GM12878 (cell line): ENCODE data around the gene KRTAP9-9. TPM values are rescaled to one million over a fixed set of nuclear protein-coding genes. Genes with fewer than 3 reads are reported as not detected.

Experiments used
- ATAC-seq: fragments of 200-7000 bp; cut with Tn5 transposase; 3 replicates; pipeline ENCODE4 v1.9.1; 2020; ENCODE audit warnings: mild to moderate bottlenecking, moderate library complexity
- BruUV-seq: library from RNA; stranded (reverse); fragments of 400-500 nt; replicated peaks from 2 replicates; lab custom pipeline; 2021; lab: Mats Ljungman, UMichigan
- CTCF ChIA-PET: fragments of 300-600 bp; sonication (Branson Sonifier 250); formaldehyde crosslinking; extraction: SDS; loops from one replicate; lab custom pipeline; 2021; ENCODE audit warnings: inconsistent platforms; lab: Yijun Ruan, JAX
- POLR2A ChIA-PET: fragments of 350-600 bp; formaldehyde crosslinking; extraction: SDS; loops from one replicate; lab custom pipeline; 2021; ENCODE audit warnings: inconsistent platforms; lab: Charles Lee
- RAD21 ChIA-PET: fragments of 300-600 bp; sonication (Branson Sonifier 250); formaldehyde crosslinking; loops from one replicate; lab custom pipeline; 2023; ENCODE audit warnings: antibody characterized with exemption; ENCODE audit not compliant: unreplicated experiment; lab: Charles Lee
- SMC1A ChIA-PET: fragments of 300-600 bp; sonication (Branson Sonifier 250); formaldehyde crosslinking; loops from one replicate; lab custom pipeline; 2023; ENCODE audit not compliant: unreplicated experiment, uncharacterized antibody; lab: Charles Lee
- DNase-seq: peaks from one replicate; pipeline ENCODE4 v3.0.0-alpha.2; 2011; ENCODE audit warnings: low read depth, low spot score
- FAIRE-seq: peaks from 3 replicates; lab custom pipeline; 2011; peaks lifted over from hg19 to GRCh38; lab: Jason Lieb, UNC
- H2AFZ ChIP-seq: 2 replicates; pipeline ENCODE4 v1.6.0; 2011; ENCODE audit warnings: low read depth, low read length, control low read depth; ENCODE audit not compliant: control insufficient read depth
- H3K27ac ChIP-seq: 2 replicates; pipeline ENCODE4 v1.5.1; 2011; ENCODE audit warnings: control low read depth; ENCODE audit not compliant: control insufficient read depth, insufficient read depth
- H3K27me3 ChIP-seq, 2 experiments: replicated peaks in 1 of 2; 2 replicates each; pipeline versions ENCODE4 v1.6.0 to v1.6.1; 2011; ENCODE audit warnings: low read length in 1 of 2; ENCODE audit not compliant: control insufficient read depth in 2 of 2, insufficient read depth in 2 of 2
- H3K36me3 ChIP-seq, 2 experiments: 2 replicates each; pipeline ENCODE4 v1.5.1; 2011; ENCODE audit warnings: low read length in 1 of 2; ENCODE audit not compliant: control insufficient read depth in 2 of 2, insufficient read depth in 2 of 2
- H3K4me1 ChIP-seq: 2 replicates; pipeline ENCODE4 v1.6.1; 2011; ENCODE audit warnings: mild to moderate bottlenecking, low read length, moderate library complexity, mixed read lengths; ENCODE audit not compliant: control insufficient read depth, insufficient read depth
- H3K4me2 ChIP-seq: 2 replicates; pipeline ENCODE4 v1.6.0; 2011; ENCODE audit warnings: control low read depth; ENCODE audit not compliant: control insufficient read depth, insufficient read depth
- H3K4me3 ChIP-seq: fragments of 200-600 bp; sonication (generic); 2 replicates; pipeline ENCODE4 v1.5.1; 2016
- H3K79me2 ChIP-seq: 2 replicates; pipeline ENCODE4 v1.6.0; 2011; ENCODE audit warnings: low read length; ENCODE audit not compliant: control insufficient read depth, insufficient read depth
- H3K9ac ChIP-seq: 2 replicates; pipeline ENCODE4 v1.8.0; 2011; ENCODE audit warnings: low read length, control low read depth, mixed read lengths; ENCODE audit not compliant: control insufficient read depth, insufficient read depth
- H3K9me3 ChIP-seq: replicated peaks from 3 replicates; pipeline ENCODE4 v1.5.1; 2011; ENCODE audit warnings: mild to moderate bottlenecking, low read length; ENCODE audit not compliant: control insufficient read depth, insufficient read depth
- H4K20me1 ChIP-seq: 2 replicates; pipeline ENCODE4 v1.6.0; 2011; ENCODE audit not compliant: control insufficient read depth, insufficient read depth
- ATF7 ChIP-seq: fragments of 450-650 bp; IDR thresholded peaks from 2 replicates; pipeline ENCODE4 v1.6.1; 2016; ENCODE audit warnings: low read depth, mild to moderate bottlenecking
- CREM ChIP-seq: IDR thresholded peaks from 2 replicates; pipeline ENCODE4 v1.6.1; 2014; ENCODE audit warnings: antibody characterized with exemption, low read depth
- HSF1 ChIP-seq: fragments of 150-350 bp; IDR thresholded peaks from 2 replicates; pipeline ENCODE4 v1.6.1; 2014; ENCODE audit warnings: mild to moderate bottlenecking, low read depth, low read length
- LARP7 ChIP-seq: fragments of 450-650 bp; IDR thresholded peaks from 2 replicates; pipeline ENCODE4 v1.6.1; 2017; ENCODE audit warnings: mild to moderate bottlenecking
- MTA3 ChIP-seq: IDR thresholded peaks from 2 replicates; pipeline ENCODE4 v1.6.1; 2012; ENCODE audit warnings: low read length, inconsistent platforms, borderline replicate concordance
- POLR2A ChIP-seq: IDR thresholded peaks from 2 replicates; pipeline ENCODE4 v1.6.1; 2011; ENCODE audit warnings: low read depth, mild to moderate bottlenecking, low read length
- RELA ChIP-seq: fragments of 450-650 bp; IDR thresholded peaks from 2 replicates; pipeline ENCODE4 v1.8.0; 2014; ENCODE audit warnings: borderline replicate concordance; ENCODE audit not compliant: partially characterized antibody
- SREBF1 ChIP-seq: IDR thresholded peaks from 2 replicates; pipeline ENCODE4 v1.6.1; 2012; ENCODE audit warnings: mild to moderate bottlenecking, low read length
- SREBF2 ChIP-seq: IDR thresholded peaks from 2 replicates; pipeline ENCODE4 v1.6.1; 2012; ENCODE audit warnings: mild to moderate bottlenecking, low read length
- STAT1 ChIP-seq: fragments of 450-650 bp; conservative IDR thresholded peaks from 2 replicates; pipeline ENCODE4 v1.6.1; 2014; ENCODE audit warnings: antibody characterized with exemption, mild to moderate bottlenecking
- TCF7 ChIP-seq: IDR thresholded peaks from 2 replicates; pipeline ENCODE4 v1.6.1; 2014; ENCODE audit warnings: antibody characterized with exemption, borderline replicate concordance
- YY1 ChIP-seq: IDR thresholded peaks from 2 replicates; pipeline ENCODE4 v1.6.1; 2011; ENCODE audit warnings: low read depth, mild to moderate bottlenecking, low read length
- ZBTB33 ChIP-seq: fragments of 450-650 bp; IDR thresholded peaks from 2 replicates; pipeline ENCODE4 v1.6.1; 2017; ENCODE audit warnings: mild to moderate bottlenecking
- WGBS: methylation state at CpG from one replicate; pipeline ENCODE4 v1.1.6; 2016; ENCODE audit warnings: low lambda C conversion rate; ENCODE audit not compliant: insufficient replicate concordance, insufficient coverage; ENCODE audit errors: missing lambda C conversion rate; 5-methylcytosine and 5-hydroxymethylcytosine counted together
- in situ Hi-C: fragments of 300-500 bp; cut with MboI; formaldehyde crosslinking; loops from 9 replicates; pipeline ENCODE4 v1.14.3; 2018; ENCODE audit warnings: mixed read lengths
- intact Hi-C: fragments of 100-400 bp; cut with micrococcal nuclease; formaldehyde crosslinking; loops from one replicate; pipeline ENCODE4 v1.14.2; 2022; ENCODE audit not compliant: unreplicated experiment
- polyA plus RNA-seq, 11 experiments: library from polyadenylated mRNA; depleted of rRNA in 4 of 11; unstranded in 6 of 11; stranded (reverse) in 5 of 11; fragments of >200 nt; fragmentation: Nextera tagmentation in 4 of 11; fragmentation: Illumina TruSeq in 1 of 11; extraction: Ambion mirVana in 4 of 11; extraction: Trizol in 1 of 11; gene quantifications; 1 replicate in 1 of 11; 2 replicates in 10 of 11; pipeline versions ENCODE4 v1.2.1 to v1.2.3, GENCODE V29; 2011 to 2016; ENCODE audit warnings: inconsistent platforms in 2 of 11, missing spikeins in 2 of 11, low read depth in 1 of 11
- total RNA-seq, 4 experiments: library from RNA; depleted of rRNA in 3 of 4; stranded (reverse); fragments of >200 nt in 3 of 4; fragmentation: Illumina TruSeq in 1 of 4; extraction: Trizol in 1 of 4; gene quantifications; 2 replicates each; pipeline versions ENCODE4 v1.2.1 to v1.2.3, GENCODE V29; 2013 to 2021
- TF ChIP-seq, protein P1 (sequence below): fragments of 450-650 bp; IDR thresholded peaks from 2 replicates; pipeline ENCODE4 v1.6.1; 2018; ENCODE audit warnings: borderline replicate concordance, mild to moderate bottlenecking; ENCODE audit not compliant: partially characterized antibody
- TF ChIP-seq, protein P2 (sequence below): fragments of 450-650 bp; IDR thresholded peaks from 2 replicates; pipeline ENCODE4 v1.6.1; 2018; ENCODE audit warnings: mild to moderate bottlenecking, low read depth, moderate library complexity; ENCODE audit not compliant: partially characterized antibody
- TF ChIP-seq, protein P3 (sequence below): IDR thresholded peaks from 2 replicates; pipeline ENCODE4 v1.6.1; 2011; ENCODE audit warnings: borderline replicate concordance, low read depth, mild to moderate bottlenecking, moderate library complexity, mixed read lengths, low read length; ENCODE audit not compliant: insufficient read depth; ENCODE audit errors: extremely low read length

The KRTAP9-9 gene
- total and polyA plus RNA-seq, 10 of the 15 experiments (the other 5 are each of a cell fraction or from before 2014, with no cell fraction given): not detected

DNA sequence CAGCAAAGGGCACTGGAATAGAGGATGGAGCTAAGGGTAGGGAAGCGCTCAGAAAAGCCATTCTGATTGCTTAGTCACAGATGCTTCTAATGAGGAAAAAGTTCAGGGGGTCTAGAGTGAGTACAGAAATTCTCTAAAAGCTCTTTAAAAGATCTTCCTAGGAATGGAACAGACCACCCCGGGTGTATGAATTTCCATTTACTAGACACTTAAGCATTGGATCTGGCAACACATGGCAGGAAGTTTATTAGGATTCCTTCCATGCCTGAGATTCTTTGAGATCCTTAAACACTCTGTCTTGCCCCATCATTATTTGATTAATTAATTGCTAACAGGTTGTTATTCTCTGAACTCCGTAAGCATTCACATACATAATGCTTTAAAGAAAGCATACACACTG is 28.9 kb downstream of the KRTAP9-9 start:
- ChIA-PET SMC1A (no interaction called here), CTCF (no interaction called here), POLR2A (interaction anchor here (0.8 kb wide), 1 partner anchor 44 kb away, joined by 3 read pairs; no protein-coding TSS in a partner anchor), RAD21 (no interaction called here)
- in situ Hi-C loops (no loop called here), intact Hi-C loops (no loop called here)
- Histone ChIP-seq H3K4me1 (no peaks in the 10 kb centered on the region), H3K9me3 (no peaks in the 10 kb centered on the region), H3K27ac (no peak overlapping the region), H2AFZ (no peak overlapping the region), H4K20me1 (no peaks in the 10 kb centered on the region), H3K4me3 (no peak overlapping the region), H3K27me3 (no peaks in the 10 kb centered on the region), H3K4me2 (no peak overlapping the region), H3K79me2 (no peaks in the 10 kb centered on the region), H3K36me3 (no peaks in the 10 kb centered on the region), H3K9ac (no peak overlapping the region)
- DNase-seq (no peak), FAIRE-seq (no peak), ATAC-seq (no peak)
- TF ChIP-seq, protein P1, sequence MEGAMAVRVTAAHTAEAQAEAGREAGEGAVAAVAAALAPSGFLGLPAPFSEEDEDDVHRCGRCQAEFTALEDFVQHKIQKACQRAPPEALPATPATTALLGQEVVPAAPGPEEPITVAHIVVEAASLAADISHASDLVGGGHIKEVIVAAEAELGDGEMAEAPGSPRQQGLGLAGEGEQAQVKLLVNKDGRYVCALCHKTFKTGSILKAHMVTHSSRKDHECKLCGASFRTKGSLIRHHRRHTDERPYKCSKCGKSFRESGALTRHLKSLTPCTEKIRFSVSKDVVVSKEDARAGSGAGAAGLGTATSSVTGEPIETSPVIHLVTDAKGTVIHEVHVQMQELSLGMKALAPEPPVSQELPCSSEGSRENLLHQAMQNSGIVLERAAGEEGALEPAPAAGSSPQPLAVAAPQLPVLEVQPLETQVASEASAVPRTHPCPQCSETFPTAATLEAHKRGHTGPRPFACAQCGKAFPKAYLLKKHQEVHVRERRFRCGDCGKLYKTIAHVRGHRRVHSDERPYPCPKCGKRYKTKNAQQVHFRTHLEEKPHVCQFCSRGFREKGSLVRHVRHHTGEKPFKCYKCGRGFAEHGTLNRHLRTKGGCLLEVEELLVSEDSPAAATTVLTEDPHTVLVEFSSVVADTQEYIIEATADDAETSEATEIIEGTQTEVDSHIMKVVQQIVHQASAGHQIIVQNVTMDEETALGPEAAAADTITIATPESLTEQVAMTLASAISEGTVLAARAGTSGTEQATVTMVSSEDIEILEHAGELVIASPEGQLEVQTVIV: no peak
- no peak for TF ChIP-seq MTA3
- no peak for TF ChIP-seq ZBTB33
- no peak for TF ChIP-seq LARP7
- TF ChIP-seq STAT1: no peak
- TF ChIP-seq YY1: no peak
- no peak for TF ChIP-seq CREM
- TF ChIP-seq TCF7: no peak
- no peak for TF ChIP-seq ATF7
- no peak for TF ChIP-seq SREBF2
- TF ChIP-seq, protein P2, sequence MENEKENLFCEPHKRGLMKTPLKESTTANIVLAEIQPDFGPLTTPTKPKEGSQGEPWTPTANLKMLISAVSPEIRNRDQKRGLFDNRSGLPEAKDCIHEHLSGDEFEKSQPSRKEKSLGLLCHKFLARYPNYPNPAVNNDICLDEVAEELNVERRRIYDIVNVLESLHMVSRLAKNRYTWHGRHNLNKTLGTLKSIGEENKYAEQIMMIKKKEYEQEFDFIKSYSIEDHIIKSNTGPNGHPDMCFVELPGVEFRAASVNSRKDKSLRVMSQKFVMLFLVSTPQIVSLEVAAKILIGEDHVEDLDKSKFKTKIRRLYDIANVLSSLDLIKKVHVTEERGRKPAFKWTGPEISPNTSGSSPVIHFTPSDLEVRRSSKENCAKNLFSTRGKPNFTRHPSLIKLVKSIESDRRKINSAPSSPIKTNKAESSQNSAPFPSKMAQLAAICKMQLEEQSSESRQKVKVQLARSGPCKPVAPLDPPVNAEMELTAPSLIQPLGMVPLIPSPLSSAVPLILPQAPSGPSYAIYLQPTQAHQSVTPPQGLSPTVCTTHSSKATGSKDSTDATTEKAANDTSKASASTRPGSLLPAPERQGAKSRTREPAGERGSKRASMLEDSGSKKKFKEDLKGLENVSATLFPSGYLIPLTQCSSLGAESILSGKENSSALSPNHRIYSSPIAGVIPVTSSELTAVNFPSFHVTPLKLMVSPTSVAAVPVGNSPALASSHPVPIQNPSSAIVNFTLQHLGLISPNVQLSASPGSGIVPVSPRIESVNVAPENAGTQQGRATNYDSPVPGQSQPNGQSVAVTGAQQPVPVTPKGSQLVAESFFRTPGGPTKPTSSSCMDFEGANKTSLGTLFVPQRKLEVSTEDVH: no peak
- no peak for TF ChIP-seq SREBF1
- TF ChIP-seq, protein P3, sequence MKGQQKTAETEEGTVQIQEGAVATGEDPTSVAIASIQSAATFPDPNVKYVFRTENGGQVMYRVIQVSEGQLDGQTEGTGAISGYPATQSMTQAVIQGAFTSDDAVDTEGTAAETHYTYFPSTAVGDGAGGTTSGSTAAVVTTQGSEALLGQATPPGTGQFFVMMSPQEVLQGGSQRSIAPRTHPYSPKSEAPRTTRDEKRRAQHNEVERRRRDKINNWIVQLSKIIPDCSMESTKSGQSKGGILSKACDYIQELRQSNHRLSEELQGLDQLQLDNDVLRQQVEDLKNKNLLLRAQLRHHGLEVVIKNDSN: no peak
- no peak for TF ChIP-seq POLR2A
- TF ChIP-seq HSF1: no peak
- TF ChIP-seq RELA: no peak
- BruUV-seq: no TSS peak
- WGBS: 0% methylated on average over 3 of the region's 3 CpGs
